Measurements from ENCODE around the gene SZRD1.

Gene SZRD1

GRCh38 chr1:16367968-16368890 lies 1.2 kb downstream of the SZRD1 start:
- TF ChIP-seq CTCF (IDR thresholded peaks at IDR 0.05; ENCODE audit: insufficient read depth, low read depth, low read length, missing control alignments), result no peak
- H3K4me3 ChIP-seq (ENCODE audit: low read depth, low read length), result peak overlapping the region; percentile 67
- no peak for DNase-seq (ENCODE audit: low read depth)

GRCh38 chr1:16369821-16370220 lies 2.8 kb downstream of the SZRD1 start:
- no peak for TF ChIP-seq CTCF (IDR thresholded peaks at IDR 0.05; ENCODE audit: insufficient read depth, low read depth, low read length, missing control alignments)
- peak overlapping the region; percentile 67 for H3K4me3 ChIP-seq (ENCODE audit: low read depth, low read length)
- no peak for DNase-seq (ENCODE audit: low read depth)

- no peak overlapping the region for H3K4me3 ChIP-seq (ENCODE audit: low read depth, low read length)
- no peak for TF ChIP-seq CTCF (IDR thresholded peaks at IDR 0.05; ENCODE audit: insufficient read depth, low read depth, low read length, missing control alignments)
- DNase-seq (ENCODE audit: low read depth), result peak; percentile 65
Measured at GRCh38 chr1:16371725-16372124, 4.7 kb downstream of the SZRD1 start.

- DNase-seq (ENCODE audit: low read depth), result no peak
- no peak for TF ChIP-seq CTCF (IDR thresholded peaks at IDR 0.05; ENCODE audit: insufficient read depth, low read depth, low read length, missing control alignments)
- H3K4me3 ChIP-seq (ENCODE audit: low read depth, low read length), result no peak overlapping the region
Measured at GRCh38 chr1:16372535-16373285, 5.7 kb downstream of the SZRD1 start.

GRCh38 chr1:16374266-16374665 lies 7.2 kb downstream of the SZRD1 start:
- no peak for DNase-seq (ENCODE audit: low read depth)
- no peak overlapping the region for H3K4me3 ChIP-seq (ENCODE audit: low read depth, low read length)
- no peak for TF ChIP-seq CTCF (IDR thresholded peaks at IDR 0.05; ENCODE audit: insufficient read depth, low read depth, low read length, missing control alignments)

GRCh38 chr1:16375521-16376340 lies 8.7 kb downstream of the SZRD1 start:
- no peak for DNase-seq (ENCODE audit: low read depth)
- TF ChIP-seq CTCF (IDR thresholded peaks at IDR 0.05; ENCODE audit: insufficient read depth, low read depth, low read length, missing control alignments), result no peak
- H3K4me3 ChIP-seq (ENCODE audit: low read depth, low read length), result no peak overlapping the region
